ENCODE measurements around the gene USP8. TPM values are rescaled to one million over a fixed set of nuclear protein-coding genes. Genes with fewer than 3 reads are reported as not detected.
"Not testable (repeated sequence)": the region's sequence is repeated elsewhere in the genome, so short reads cannot be mapped to it uniquely, and the experiment has no call there.

USP8 gene
- total RNA-seq, 1 donor from 2014 or later, result 74.6 TPM

GRCh38 chr15:50381438-50381837 lies 42.8 kb upstream of the USP8 start:
- ATAC-seq (no peak), DNase-seq (no peak)
- TF ChIP-seq CTCF (IDR thresholded peaks at IDR 0.05), result no peak
- Histone ChIP-seq H3K4me3 (no peak overlapping the region), H3K36me3 (no peaks in the 10 kb centered on the region), H3K27ac (no peak overlapping the region), H3K27me3 (ENCODE audit: low read depth) (no peaks in the 10 kb centered on the region), H3K9me3 (no peaks in the 10 kb centered on the region), H3K4me1 (no peaks in the 10 kb centered on the region)
- intact Hi-C loops (cut with DNase I), result no loop called here

- H3K27me3 ChIP-seq (ENCODE audit: low read depth); ATAC-seq; H3K9me3 ChIP-seq; H3K4me3 ChIP-seq; H3K36me3 ChIP-seq; intact Hi-C loops (cut with DNase I); DNase-seq; H3K27ac ChIP-seq; H3K4me1 ChIP-seq: not testable (repeated sequence)
Observed at GRCh38 chr15:50382408-50382807, 41.8 kb upstream of the USP8 start.

- DNase-seq, result no peak
- no peak overlapping the region for H3K27ac ChIP-seq
- H3K9me3 ChIP-seq, result no peaks in the 10 kb centered on the region
- intact Hi-C loops (cut with DNase I), result no loop called here
- no peak for ATAC-seq
- no peak overlapping the region for H3K4me3 ChIP-seq
- no peak for TF ChIP-seq CTCF (IDR thresholded peaks at IDR 0.05)
- no peaks in the 10 kb centered on the region for H3K4me1 ChIP-seq
- H3K36me3 ChIP-seq, result no peaks in the 10 kb centered on the region
- no peaks in the 10 kb centered on the region for H3K27me3 ChIP-seq (ENCODE audit: low read depth)
Observed at GRCh38 chr15:50390554-50391264, 33.5 kb upstream of the USP8 start.

GRCh38 chr15:50391561-50391960 lies 32.6 kb upstream of the USP8 start:
- ATAC-seq; H3K36me3 ChIP-seq; H3K9me3 ChIP-seq; H3K27ac ChIP-seq; intact Hi-C loops (cut with DNase I); DNase-seq; H3K4me3 ChIP-seq; H3K27me3 ChIP-seq (ENCODE audit: low read depth); H3K4me1 ChIP-seq: not testable (repeated sequence)

- no peak overlapping the region for H3K4me3 ChIP-seq
- ATAC-seq (no peak), DNase-seq (no peak)
- H3K27ac ChIP-seq, result no peak overlapping the region
- no peaks in the 10 kb centered on the region for H3K27me3 ChIP-seq (ENCODE audit: low read depth)
- H3K4me1 ChIP-seq, result no peaks in the 10 kb centered on the region
- no peaks in the 10 kb centered on the region for H3K36me3 ChIP-seq
- intact Hi-C loops (cut with DNase I), result no loop called here
- no peak for TF ChIP-seq CTCF (IDR thresholded peaks at IDR 0.05)
- no peaks in the 10 kb centered on the region for H3K9me3 ChIP-seq
Observed at GRCh38 chr15:50411870-50412269, 12.3 kb upstream of the USP8 start.

- no peak for DNase-seq
- no peaks in the 10 kb centered on the region for H3K36me3 ChIP-seq
- intact Hi-C loops (cut with DNase I), result no loop called here
- no peaks in the 10 kb centered on the region for H3K27me3 ChIP-seq (ENCODE audit: low read depth)
- TF ChIP-seq CTCF (IDR thresholded peaks at IDR 0.05), result no peak
- H3K27ac ChIP-seq, result no peak overlapping the region
- ATAC-seq, result no peak
- no peaks in the 10 kb centered on the region for H3K9me3 ChIP-seq
- H3K4me1 ChIP-seq, result no peaks in the 10 kb centered on the region
- no peak overlapping the region for H3K4me3 ChIP-seq
Observed at GRCh38 chr15:50414624-50415023, 9.6 kb upstream of the USP8 start.

Data from lower lobe of right lung (tissue), 2 donors.